Adrenal gland (tissue), 12 donors: ENCODE results near the gene SPPL3. TPM values are rescaled to one million over a fixed set of nuclear protein-coding genes. Genes with fewer than 3 reads are reported as not detected.

ENCODE experiments used
- DNase-seq, 7 donors: peaks; one replicate each; pipeline ENCODE4 v3.0.0-alpha.2; 2019 to 2020
- H3K27ac ChIP-seq, 5 donors: fragments of 200-600 bp; sonication (generic) in 4 of 5; 1 replicate in 3 of 5; 2 replicates in 2 of 5; pipeline versions ENCODE4 v1.5.1 to v1.8.0; 2016 to 2020; ENCODE audit warnings: mild to moderate bottlenecking in 1 of 5
- H3K27me3 ChIP-seq: fragments of 200-600 bp; 2 replicates; pipeline ENCODE4 v1.8.0; 2021
- H3K36me3 ChIP-seq, 2 donors: fragments of 200-600 bp; replicated peaks in 1 of 2; 1 replicate in 1 of 2; 2 replicates in 1 of 2; pipeline versions ENCODE4 v1.5.1 to v1.8.0; 2018 to 2022
- H3K4me1 ChIP-seq, 2 donors: fragments of 200-600 bp; replicated peaks in 1 of 2; 1 replicate in 1 of 2; 2 replicates in 1 of 2; pipeline versions ENCODE4 v1.5.1 to v1.8.0; 2018 to 2021
- H3K4me3 ChIP-seq, 4 donors: fragments of 200-600 bp; sonication (generic) in 3 of 4; one replicate each; pipeline ENCODE4 v1.5.1; 2016 to 2018
- H3K9me3 ChIP-seq, 3 donors: fragments of 200-600 bp; sonication (generic) in 1 of 3; replicated peaks in 1 of 3; 1 replicate in 2 of 3; 2 replicates in 1 of 3; pipeline versions ENCODE4 v1.5.1 to v1.8.0; 2016 to 2021
- POLR2A ChIP-seq, 2 donors: fragments of 450-650 bp; IDR thresholded peaks; one replicate each; pipeline ENCODE4 v1.6.1; 2017; ENCODE audit warnings: antibody characterized with exemption in 2 of 2, mild to moderate bottlenecking in 2 of 2, moderate library complexity in 1 of 2
- WGBS, 4 donors: extraction: QIAGEN DNeasy Blood & Tissue Kit in 2 of 4; methylation state at CpG; one replicate each; pipeline versions ENCODE4 v1.1.5 to v1.1.7; 2013 to 2017; 5-methylcytosine and 5-hydroxymethylcytosine counted together
- intact Hi-C, 2 donors: fragments of 100-400 bp; cut with DNase I; formaldehyde crosslinking; loops; one replicate each; pipeline versions ENCODE4 v1.14.1 to v1.15.0; 2022 to 2023
- polyA plus RNA-seq, 3 donors: library from polyadenylated mRNA; stranded (reverse); fragments of 200-250 nt in 2 of 3; fragments of 350-450 nt in 1 of 3; fragmentation: Illumina TruSeq in 1 of 3; extraction: RNeasy Lipid Tissue Mini Kit (QIAGEN cat#74804) in 1 of 3; gene quantifications; one replicate each; pipeline ENCODE4 v1.2.3, GENCODE V29; 2013 to 2014
- total RNA-seq, 9 donors: library from RNA; depleted of rRNA in 4 of 9; stranded (reverse); fragments of >200 nt in 4 of 9; fragments of 120-200 nt in 1 of 9; fragmentation: NEBNext Ultra II Directional in 1 of 9; extraction: Animal tissue kit (Norgen Biotek cat#: 25700) in 1 of 9; gene quantifications; one replicate each; pipeline versions ENCODE4 v1.1.0 to v1.2.4, GENCODE V29; 2013 to 2023
- TF ChIP-seq, protein P1 (sequence below), 6 experiments: fragments of 450-650 bp in 4 of 6; fragments of 200-600 bp in 2 of 6; sonication (generic) in 1 of 6; IDR thresholded peaks; 1 replicate in 5 of 6; 2 replicates in 1 of 6; pipeline versions ENCODE4 v1.5.1 to v1.8.0; 2016 to 2021; ENCODE audit warnings: antibody characterized with exemption in 6 of 6, mild to moderate bottlenecking in 2 of 6, moderate library complexity in 1 of 6
- donor health status: healthy with polysubstance abuse.
- donor health status: Bipolar disorder and iron deficiency.
- donor health status: DM: yes; HTN: yes; CAD: no.
- donor health status: DM: no; HTN: no; CAD: no.
- donor health status: DM: no; HTN: no; CAD: no.
- donor health status: DM: yes; HTN: yes; CAD: no.

SPPL3 gene
- total and polyA plus RNA-seq, 12 donors = 10.5 to 50.6 (median 21.3) TPM

DNA sequence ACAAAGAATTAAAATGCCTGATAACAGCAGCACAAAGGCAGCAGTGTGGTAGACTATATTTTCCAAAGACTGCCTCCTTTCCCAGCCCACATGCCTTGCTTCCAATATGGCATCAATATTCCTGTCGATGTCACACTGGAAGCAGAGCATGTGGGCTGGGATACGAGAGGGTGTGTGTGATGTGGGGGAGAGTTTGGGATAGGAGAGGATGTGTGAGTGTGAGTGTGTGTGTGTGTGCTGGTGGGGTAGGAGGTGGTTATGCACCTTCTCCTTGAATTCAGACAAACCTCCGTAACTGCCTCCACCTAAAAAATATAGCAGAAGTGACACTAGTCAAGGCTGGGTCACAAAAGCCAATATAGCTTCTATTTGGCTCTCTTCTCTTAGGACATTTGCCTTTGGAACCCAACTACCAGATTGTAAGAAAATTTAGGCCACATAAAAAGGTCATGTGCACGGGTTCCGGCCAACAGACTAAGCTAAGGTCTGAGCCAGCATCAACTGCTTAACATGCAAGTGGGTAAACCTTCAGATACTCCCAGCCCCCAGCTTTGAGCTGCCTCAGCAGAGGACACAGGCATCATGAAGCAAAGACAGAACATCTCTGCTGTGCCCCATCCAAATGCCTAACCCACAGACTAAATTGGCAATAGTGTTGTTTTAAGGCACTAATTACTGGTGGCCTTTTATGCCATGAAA lies 29.5 kb downstream of the SPPL3 start:
- intact Hi-C loops = no loop called here

DNA sequence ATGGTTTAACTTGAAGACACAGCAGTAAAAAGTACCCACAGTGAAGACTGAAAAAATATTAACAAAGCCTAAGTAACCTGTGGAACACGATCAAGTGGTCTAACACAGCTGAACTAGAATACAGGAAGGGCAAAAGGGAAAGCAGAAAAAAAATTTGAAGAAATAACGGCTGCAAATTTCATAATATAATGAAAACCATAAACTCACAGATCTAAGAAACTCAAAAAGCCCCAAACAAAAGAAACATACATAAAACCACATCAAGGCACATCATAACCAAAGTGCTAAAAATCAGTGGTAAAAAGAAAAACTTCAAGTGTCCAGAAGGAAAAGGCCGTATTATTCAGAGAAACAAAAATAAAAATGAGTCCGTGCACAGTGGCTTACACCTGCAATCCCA lies 30.9 kb downstream of the SPPL3 start:
- Histone ChIP-seq H3K27me3 (no peaks in the 10 kb centered on the region), H3K36me3 (no peaks in the 10 kb centered on the region), H3K27ac (no peak overlapping the region), H3K9me3 (no peaks in the 10 kb centered on the region), H3K4me3 (no peak overlapping the region), H3K4me1 (peaks cover 10 to 37% of the 10 kb centered on the region in 2 donors)
- TF ChIP-seq, protein P1, sequence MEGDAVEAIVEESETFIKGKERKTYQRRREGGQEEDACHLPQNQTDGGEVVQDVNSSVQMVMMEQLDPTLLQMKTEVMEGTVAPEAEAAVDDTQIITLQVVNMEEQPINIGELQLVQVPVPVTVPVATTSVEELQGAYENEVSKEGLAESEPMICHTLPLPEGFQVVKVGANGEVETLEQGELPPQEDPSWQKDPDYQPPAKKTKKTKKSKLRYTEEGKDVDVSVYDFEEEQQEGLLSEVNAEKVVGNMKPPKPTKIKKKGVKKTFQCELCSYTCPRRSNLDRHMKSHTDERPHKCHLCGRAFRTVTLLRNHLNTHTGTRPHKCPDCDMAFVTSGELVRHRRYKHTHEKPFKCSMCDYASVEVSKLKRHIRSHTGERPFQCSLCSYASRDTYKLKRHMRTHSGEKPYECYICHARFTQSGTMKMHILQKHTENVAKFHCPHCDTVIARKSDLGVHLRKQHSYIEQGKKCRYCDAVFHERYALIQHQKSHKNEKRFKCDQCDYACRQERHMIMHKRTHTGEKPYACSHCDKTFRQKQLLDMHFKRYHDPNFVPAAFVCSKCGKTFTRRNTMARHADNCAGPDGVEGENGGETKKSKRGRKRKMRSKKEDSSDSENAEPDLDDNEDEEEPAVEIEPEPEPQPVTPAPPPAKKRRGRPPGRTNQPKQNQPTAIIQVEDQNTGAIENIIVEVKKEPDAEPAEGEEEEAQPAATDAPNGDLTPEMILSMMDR (IDR thresholded peaks at IDR 0.05) = no peak
- TF ChIP-seq POLR2A (IDR thresholded peaks at IDR 0.05) = no peak
- WGBS, 4 donors = 79 to 84% (median 81%) methylated on average over 4 of the region's 4 CpGs
- intact Hi-C loops = no loop called here
- no peak for DNase-seq

More for the DNA sequence above, 29.5 kb downstream of the SPPL3 start:
- no peaks in the 10 kb centered on the region for H3K27me3 ChIP-seq
- no peak overlapping the region for H3K27ac ChIP-seq
- H3K36me3 ChIP-seq = no peaks in the 10 kb centered on the region
- no peak for TF ChIP-seq POLR2A (IDR thresholded peaks at IDR 0.05)
- WGBS, 4 donors = 59 to 68% (median 62%) methylated on average over 5 of the region's 5 CpGs
- no peak for DNase-seq
- peaks cover 10 to 39% of the 10 kb centered on the region in 2 donors for H3K4me1 ChIP-seq
- H3K4me3 ChIP-seq = no peak overlapping the region
- no peaks in the 10 kb centered on the region for H3K9me3 ChIP-seq

DNA sequence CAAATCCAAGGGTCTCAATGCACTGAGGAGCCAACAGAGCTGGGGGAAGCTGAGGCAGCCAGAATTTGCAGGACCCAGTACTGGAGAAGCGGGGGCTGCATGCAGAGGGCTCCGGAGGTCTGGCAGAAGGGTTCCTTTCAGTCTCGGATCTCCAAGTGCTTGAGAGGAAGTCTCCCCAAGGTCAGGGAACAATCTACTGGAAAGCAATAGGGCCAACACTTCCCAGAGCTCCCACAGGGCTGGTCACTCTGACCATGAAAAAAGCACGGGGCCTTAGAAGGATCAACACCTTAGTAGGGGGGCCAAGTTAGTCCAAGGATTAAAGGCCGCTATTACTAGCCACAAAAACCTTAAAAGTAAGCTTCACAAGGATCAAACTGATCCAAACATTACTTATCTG lies 31.7 kb downstream of the SPPL3 start:
- peaks cover 10 to 37% of the 10 kb centered on the region in 2 donors for H3K4me1 ChIP-seq
- intact Hi-C loops = no loop called here
- no peak overlapping the region for H3K27ac ChIP-seq
- no peaks in the 10 kb centered on the region for H3K36me3 ChIP-seq
- TF ChIP-seq, protein P1 (IDR thresholded peaks at IDR 0.05) = no peak
- DNase-seq = no peak
- no peaks in the 10 kb centered on the region for H3K9me3 ChIP-seq
- H3K27me3 ChIP-seq = no peaks in the 10 kb centered on the region
- H3K4me3 ChIP-seq = no peak overlapping the region
- 33 to 44% (median 41%) methylated on average over 2 to 5 of the region's 5 CpGs for WGBS, 4 donors

DNA sequence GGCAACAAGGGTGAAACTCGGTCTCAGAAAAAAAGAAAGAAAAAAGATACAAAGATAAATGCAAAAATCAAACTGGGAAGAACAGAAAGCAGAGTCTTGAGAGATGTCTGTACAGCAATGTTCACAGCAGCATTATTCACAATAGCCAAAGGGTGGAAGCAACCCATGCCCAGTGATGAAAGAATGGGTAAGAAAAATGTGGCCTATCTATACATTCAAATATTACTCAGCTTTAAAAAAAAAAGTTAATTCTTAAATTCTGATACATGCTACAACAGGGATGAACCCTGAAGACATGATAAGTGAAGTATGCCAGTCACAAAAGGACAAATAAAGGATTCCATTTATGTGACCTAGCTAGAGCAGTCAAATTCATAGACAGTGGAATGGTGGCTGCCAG lies 33.7 kb downstream of the SPPL3 start:
- Histone ChIP-seq H3K4me3 (no peak overlapping the region), H3K27ac (no peak overlapping the region), H3K4me1 (peaks cover 10 to 40% of the 10 kb centered on the region in 2 donors), H3K36me3 (no peaks in the 10 kb centered on the region), H3K9me3 (no peaks in the 10 kb centered on the region), H3K27me3 (no peaks in the 10 kb centered on the region)
- intact Hi-C loops = no loop called here
- no peak for DNase-seq
- WGBS, 4 donors = 93 to 100% (median 98%) methylated on average over 1 of the region's 1 CpG
- TF ChIP-seq, protein P1 (IDR thresholded peaks at IDR 0.05) = no peak
- no peak for TF ChIP-seq POLR2A (IDR thresholded peaks at IDR 0.05)

DNA sequence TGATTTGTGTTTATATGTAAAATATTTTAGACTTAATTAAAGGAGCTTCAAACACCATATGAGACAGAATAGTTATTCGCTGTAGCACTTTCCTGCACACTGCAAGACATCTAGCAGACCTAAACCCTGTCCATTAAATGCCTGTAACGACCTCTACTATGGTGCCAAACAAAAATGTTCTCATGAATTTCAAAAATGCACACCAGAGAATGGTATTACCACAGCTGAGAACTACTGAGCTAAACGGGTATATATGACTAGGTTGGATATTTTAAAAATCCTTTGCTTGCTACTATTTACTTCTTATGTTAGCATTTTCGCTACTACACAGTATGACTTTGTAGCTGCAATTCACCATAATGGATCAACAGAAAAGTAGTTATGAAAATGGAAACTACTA lies 34.8 kb downstream of the SPPL3 start:
- Histone ChIP-seq H3K27me3 (no peaks in the 10 kb centered on the region), H3K4me1 (peaks cover 10 to 33% of the 10 kb centered on the region in 2 donors), H3K4me3 (no peak overlapping the region), H3K36me3 (no peaks in the 10 kb centered on the region), H3K27ac (no peak overlapping the region), H3K9me3 (no peaks in the 10 kb centered on the region)
- 81 to 88% (median 86%) methylated on average over 4 of the region's 4 CpGs for WGBS, 4 donors
- DNase-seq = no peak
- TF ChIP-seq, protein P1 (IDR thresholded peaks at IDR 0.05) = no peak
- no peak for TF ChIP-seq POLR2A (IDR thresholded peaks at IDR 0.05)
- intact Hi-C loops = no loop called here
